GM23338 (cell line): ENCODE measurements around the gene SZT2. TPM values are rescaled to one million over a fixed set of nuclear protein-coding genes. Genes with fewer than 3 reads are reported as not detected.

Experiments
- ATAC-seq: fragments of 200-7000 bp; cut with Tn5 transposase; 3 replicates; pipeline ENCODE4 v1.9.1; 2020
- DNase-seq: peaks from one replicate; pipeline ENCODE4 v3.0.0-alpha.2; 2015; ENCODE audit warnings: low spot score
- H2AFZ ChIP-seq: fragments of 200-600 bp; sonication (generic); 2 replicates; pipeline ENCODE4 v1.8.0; 2016; ENCODE audit warnings: antibody characterized with exemption, mild to moderate bottlenecking, moderate library complexity
- H3F3A ChIP-seq: fragments of 200-600 bp; sonication (generic); replicated peaks from 2 replicates; pipeline ENCODE4 v1.8.0; 2017; ENCODE audit warnings: antibody characterized with exemption, mixed run types, low read depth
- H3K27ac ChIP-seq: fragments of 200-600 bp; sonication (generic); 2 replicates; pipeline ENCODE4 v1.6.1; 2016; ENCODE audit warnings: low read depth
- H3K27me3 ChIP-seq: fragments of 200-600 bp; sonication (generic); 2 replicates; pipeline ENCODE4 v1.8.0; 2016; ENCODE audit warnings: mild to moderate bottlenecking, mixed run types, moderate library complexity; ENCODE audit not compliant: insufficient read depth
- H3K36me3 ChIP-seq: fragments of 200-600 bp; sonication (generic); 2 replicates; pipeline ENCODE4 v1.8.0; 2016; ENCODE audit warnings: mild to moderate bottlenecking; ENCODE audit not compliant: insufficient read depth
- H3K4me1 ChIP-seq: fragments of 200-600 bp; sonication (generic); 2 replicates; pipeline ENCODE4 v1.8.0; 2016; ENCODE audit warnings: mild to moderate bottlenecking, moderate library complexity; ENCODE audit not compliant: insufficient read depth
- H3K4me2 ChIP-seq: fragments of 200-600 bp; sonication (generic); 2 replicates; pipeline ENCODE4 v1.7.1; 2017; ENCODE audit warnings: mixed run types
- H3K4me3 ChIP-seq: fragments of 200-600 bp; sonication (generic); 2 replicates; pipeline ENCODE4 v1.6.1; 2016; ENCODE audit warnings: mixed run types
- H3K79me2 ChIP-seq: fragments of 200-600 bp; sonication (generic); replicated peaks from 2 replicates; pipeline ENCODE4 v1.8.0; 2017; ENCODE audit warnings: mild to moderate bottlenecking; ENCODE audit not compliant: insufficient read depth
- H3K9me2 ChIP-seq: fragments of 200-600 bp; sonication (generic); 2 replicates; pipeline ENCODE4 v1.8.0; 2017; ENCODE audit not compliant: insufficient read depth
- H4K20me1 ChIP-seq: fragments of 200-600 bp; sonication (generic); replicated peaks from 2 replicates; pipeline ENCODE4 v1.8.0; 2017; ENCODE audit warnings: mild to moderate bottlenecking; ENCODE audit not compliant: insufficient read depth
- H3K27ac Mint-ChIP-seq: 2 replicates; pipeline ENCODE4 v1.8.0; 2020; ENCODE audit warnings: inconsistent platforms, mild to moderate bottlenecking, moderate library complexity, mixed read lengths
- H3K27me3 Mint-ChIP-seq: 3 replicates; pipeline ENCODE4 v1.8.0; 2022; ENCODE audit warnings: low read depth, mild to moderate bottlenecking, moderate library complexity, mixed read lengths, inconsistent platforms; ENCODE audit not compliant: insufficient read depth, poor library complexity
- H3K36me3 Mint-ChIP-seq: 3 replicates; pipeline ENCODE4 v1.8.0; 2021; ENCODE audit warnings: low read depth, mild to moderate bottlenecking, inconsistent platforms, moderate library complexity, mixed read lengths
- H3K4me1 Mint-ChIP-seq: 3 replicates; pipeline ENCODE4 v1.8.0; 2020; ENCODE audit warnings: mild to moderate bottlenecking, inconsistent platforms, mixed read lengths
- H3K4me3 Mint-ChIP-seq: 3 replicates; pipeline ENCODE4 v1.8.0; 2021; ENCODE audit warnings: moderate library complexity, mild to moderate bottlenecking, inconsistent platforms, mixed read lengths
- H3K9me3 Mint-ChIP-seq: 3 replicates; pipeline ENCODE4 v1.8.0; 2020; ENCODE audit warnings: moderate library complexity, mild to moderate bottlenecking, inconsistent platforms, mixed read lengths
- CREB1 ChIP-seq: fragments of 250-450 bp; sonication (Bioruptor Pico); IDR thresholded peaks from 2 replicates; pipeline ENCODE4 v1.5.0; 2020; ENCODE audit warnings: low read depth, mild to moderate bottlenecking, moderate library complexity
- ETS1 ChIP-seq: IDR thresholded peaks from 2 replicates; pipeline ENCODE4 v1.6.1; 2016; ENCODE audit warnings: antibody characterized with exemption
- EZH2 ChIP-seq: fragments of 200-600 bp; sonication (generic); IDR thresholded peaks from one replicate; pipeline ENCODE4 v1.8.0; 2017; ENCODE audit warnings: antibody characterized with exemption, mild to moderate bottlenecking, low read depth; ENCODE audit not compliant: unreplicated experiment
- EZH2phosphoT487 ChIP-seq: fragments of 200-600 bp; sonication (generic); IDR thresholded peaks from one replicate; pipeline ENCODE4 v1.8.1; 2018; ENCODE audit warnings: antibody characterized with exemption; ENCODE audit not compliant: unreplicated experiment
- JUNB ChIP-seq: IDR thresholded peaks from one replicate; pipeline ENCODE4 v1.6.1; 2016; ENCODE audit warnings: antibody characterized with exemption; ENCODE audit not compliant: unreplicated experiment
- NANOG ChIP-seq: IDR thresholded peaks from 2 replicates; pipeline ENCODE4 v1.6.1; 2016; ENCODE audit warnings: antibody characterized with exemption, borderline replicate concordance
- POLR2AphosphoS5 ChIP-seq: IDR thresholded peaks from 2 replicates; pipeline ENCODE4 v1.6.1; 2016; ENCODE audit warnings: antibody characterized with exemption, low read depth
- STAT1 ChIP-seq: IDR thresholded peaks from one replicate; pipeline ENCODE4 v1.6.1; 2016; ENCODE audit warnings: antibody characterized with exemption; ENCODE audit not compliant: unreplicated experiment
- ZNF114 ChIP-seq: fragments of 250-450 bp; sonication (Bioruptor Pico); IDR thresholded peaks from 2 replicates; pipeline ENCODE4 v1.5.0; 2020; ENCODE audit warnings: mild to moderate bottlenecking, moderate library complexity
- ZNF331 ChIP-seq: fragments of 250-450 bp; sonication (Bioruptor Pico); IDR thresholded peaks from 2 replicates; pipeline ENCODE4 v1.5.0; 2020; ENCODE audit warnings: low read depth, mild to moderate bottlenecking, moderate library complexity
- polyA plus RNA-seq: library from polyadenylated mRNA; unstranded; fragments of >200 nt; fragmentation: Nextera tagmentation; extraction: Ambion mirVana; gene quantifications from 2 replicates; pipeline ENCODE4 v1.2.1, GENCODE V29; 2016
- total RNA-seq: library from RNA; depleted of rRNA; stranded (reverse); fragments of >200 nt; shearing (Covaris generic); gene quantifications from 2 replicates; pipeline ENCODE4 v1.2.3, GENCODE V29; 2014
- TF ChIP-seq, protein P1 (sequence below), 2 experiments: fragments of 200-600 bp in 1 of 2; sonication (generic) in 1 of 2; conservative IDR thresholded peaks; 2 replicates each; pipeline versions ENCODE4 v1.5.1 to v1.6.1; 2016 to 2017; ENCODE audit warnings: antibody characterized with exemption in 2 of 2, low read depth in 2 of 2, mild to moderate bottlenecking in 2 of 2, moderate library complexity in 1 of 2
- TF ChIP-seq, protein P2 (sequence below): IDR thresholded peaks from one replicate; pipeline ENCODE4 v1.6.1; 2018; ENCODE audit warnings: antibody characterized with exemption; ENCODE audit not compliant: unreplicated experiment
- TF ChIP-seq, protein P3 (sequence below): fragments of 250-450 bp; sonication (Bioruptor Pico); IDR thresholded peaks from 2 replicates; pipeline ENCODE4 v1.5.0; 2020; ENCODE audit warnings: mild to moderate bottlenecking, moderate library complexity

The SZT2 gene
- total and polyA plus RNA-seq, 2 experiments from 2014 or later = 4.1 to 16.1 TPM

DNA sequence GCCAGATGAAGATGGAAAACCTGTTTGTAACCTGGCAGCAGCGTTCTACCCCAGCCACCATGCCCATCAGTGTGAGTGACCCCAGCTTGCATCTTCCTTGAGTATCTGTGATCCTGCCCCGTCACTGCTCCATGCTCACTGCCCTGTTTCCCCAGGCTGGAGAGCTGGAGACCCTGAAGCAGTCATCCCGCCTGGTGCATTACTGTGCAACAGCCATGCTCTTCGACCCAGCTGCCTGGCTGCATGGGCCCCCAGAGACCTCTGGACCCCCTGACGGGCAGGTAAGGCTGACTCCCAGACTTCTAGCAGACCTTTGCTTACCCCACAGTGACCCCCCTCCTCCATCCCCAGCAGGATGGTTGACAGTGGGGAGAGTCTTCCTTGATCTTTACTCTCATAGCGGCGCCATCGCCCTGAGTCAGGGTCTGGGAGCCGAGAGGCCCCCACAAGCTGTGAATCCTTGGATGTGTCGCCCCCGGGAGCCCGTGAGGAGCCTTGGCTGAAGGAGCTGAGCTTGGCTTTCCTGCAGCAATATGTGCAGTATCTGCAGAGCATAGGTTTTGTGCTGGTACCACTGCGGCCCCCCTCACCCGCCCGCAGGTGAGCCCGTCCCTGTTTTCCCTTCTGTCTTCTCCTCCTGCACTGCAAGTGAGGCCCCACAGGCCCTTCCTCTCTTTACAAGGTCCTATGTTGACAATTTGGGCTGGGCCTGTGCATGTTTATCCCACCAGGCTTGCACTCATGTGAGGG is 53.7 kb downstream of the SZT2 start:
- no peak overlapping the region for H3K4me3 Mint-ChIP-seq
- H3K36me3 ChIP-seq = no peaks in the 10 kb centered on the region
- H3K79me2 ChIP-seq = no peaks in the 10 kb centered on the region
- H3K4me2 ChIP-seq = no peak overlapping the region
- H3K27ac ChIP-seq = no peak overlapping the region
- H3K27me3 Mint-ChIP-seq = peaks cover 3% of the 10 kb centered on the region
- H3K27ac Mint-ChIP-seq = no peak overlapping the region
- peaks cover 21% of the 10 kb centered on the region for H3K36me3 Mint-ChIP-seq
- H3K9me3 Mint-ChIP-seq = no peaks in the 10 kb centered on the region
- H4K20me1 ChIP-seq = no peaks in the 10 kb centered on the region
- TF ChIP-seq ZNF331 (no peak), POLR2AphosphoS5 (no peak), JUNB (no peak), EZH2phosphoT487 (no peak), ZNF114 (CRISPR knock-in tag) (no peak), CREB1 (CRISPR knock-in tag) (no peak), STAT1 (no peak), EZH2 (no peak), NANOG (no peak), ETS1 (no peak)
- TF ChIP-seq, protein P1, sequence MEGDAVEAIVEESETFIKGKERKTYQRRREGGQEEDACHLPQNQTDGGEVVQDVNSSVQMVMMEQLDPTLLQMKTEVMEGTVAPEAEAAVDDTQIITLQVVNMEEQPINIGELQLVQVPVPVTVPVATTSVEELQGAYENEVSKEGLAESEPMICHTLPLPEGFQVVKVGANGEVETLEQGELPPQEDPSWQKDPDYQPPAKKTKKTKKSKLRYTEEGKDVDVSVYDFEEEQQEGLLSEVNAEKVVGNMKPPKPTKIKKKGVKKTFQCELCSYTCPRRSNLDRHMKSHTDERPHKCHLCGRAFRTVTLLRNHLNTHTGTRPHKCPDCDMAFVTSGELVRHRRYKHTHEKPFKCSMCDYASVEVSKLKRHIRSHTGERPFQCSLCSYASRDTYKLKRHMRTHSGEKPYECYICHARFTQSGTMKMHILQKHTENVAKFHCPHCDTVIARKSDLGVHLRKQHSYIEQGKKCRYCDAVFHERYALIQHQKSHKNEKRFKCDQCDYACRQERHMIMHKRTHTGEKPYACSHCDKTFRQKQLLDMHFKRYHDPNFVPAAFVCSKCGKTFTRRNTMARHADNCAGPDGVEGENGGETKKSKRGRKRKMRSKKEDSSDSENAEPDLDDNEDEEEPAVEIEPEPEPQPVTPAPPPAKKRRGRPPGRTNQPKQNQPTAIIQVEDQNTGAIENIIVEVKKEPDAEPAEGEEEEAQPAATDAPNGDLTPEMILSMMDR (conservative IDR thresholded peaks at IDR 0.05; ENCODE audit: low read depth in 2 of 2) = no peak
- TF ChIP-seq, protein P2, sequence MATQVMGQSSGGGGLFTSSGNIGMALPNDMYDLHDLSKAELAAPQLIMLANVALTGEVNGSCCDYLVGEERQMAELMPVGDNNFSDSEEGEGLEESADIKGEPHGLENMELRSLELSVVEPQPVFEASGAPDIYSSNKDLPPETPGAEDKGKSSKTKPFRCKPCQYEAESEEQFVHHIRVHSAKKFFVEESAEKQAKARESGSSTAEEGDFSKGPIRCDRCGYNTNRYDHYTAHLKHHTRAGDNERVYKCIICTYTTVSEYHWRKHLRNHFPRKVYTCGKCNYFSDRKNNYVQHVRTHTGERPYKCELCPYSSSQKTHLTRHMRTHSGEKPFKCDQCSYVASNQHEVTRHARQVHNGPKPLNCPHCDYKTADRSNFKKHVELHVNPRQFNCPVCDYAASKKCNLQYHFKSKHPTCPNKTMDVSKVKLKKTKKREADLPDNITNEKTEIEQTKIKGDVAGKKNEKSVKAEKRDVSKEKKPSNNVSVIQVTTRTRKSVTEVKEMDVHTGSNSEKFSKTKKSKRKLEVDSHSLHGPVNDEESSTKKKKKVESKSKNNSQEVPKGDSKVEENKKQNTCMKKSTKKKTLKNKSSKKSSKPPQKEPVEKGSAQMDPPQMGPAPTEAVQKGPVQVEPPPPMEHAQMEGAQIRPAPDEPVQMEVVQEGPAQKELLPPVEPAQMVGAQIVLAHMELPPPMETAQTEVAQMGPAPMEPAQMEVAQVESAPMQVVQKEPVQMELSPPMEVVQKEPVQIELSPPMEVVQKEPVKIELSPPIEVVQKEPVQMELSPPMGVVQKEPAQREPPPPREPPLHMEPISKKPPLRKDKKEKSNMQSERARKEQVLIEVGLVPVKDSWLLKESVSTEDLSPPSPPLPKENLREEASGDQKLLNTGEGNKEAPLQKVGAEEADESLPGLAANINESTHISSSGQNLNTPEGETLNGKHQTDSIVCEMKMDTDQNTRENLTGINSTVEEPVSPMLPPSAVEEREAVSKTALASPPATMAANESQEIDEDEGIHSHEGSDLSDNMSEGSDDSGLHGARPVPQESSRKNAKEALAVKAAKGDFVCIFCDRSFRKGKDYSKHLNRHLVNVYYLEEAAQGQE = no peak
- TF ChIP-seq, protein P3, sequence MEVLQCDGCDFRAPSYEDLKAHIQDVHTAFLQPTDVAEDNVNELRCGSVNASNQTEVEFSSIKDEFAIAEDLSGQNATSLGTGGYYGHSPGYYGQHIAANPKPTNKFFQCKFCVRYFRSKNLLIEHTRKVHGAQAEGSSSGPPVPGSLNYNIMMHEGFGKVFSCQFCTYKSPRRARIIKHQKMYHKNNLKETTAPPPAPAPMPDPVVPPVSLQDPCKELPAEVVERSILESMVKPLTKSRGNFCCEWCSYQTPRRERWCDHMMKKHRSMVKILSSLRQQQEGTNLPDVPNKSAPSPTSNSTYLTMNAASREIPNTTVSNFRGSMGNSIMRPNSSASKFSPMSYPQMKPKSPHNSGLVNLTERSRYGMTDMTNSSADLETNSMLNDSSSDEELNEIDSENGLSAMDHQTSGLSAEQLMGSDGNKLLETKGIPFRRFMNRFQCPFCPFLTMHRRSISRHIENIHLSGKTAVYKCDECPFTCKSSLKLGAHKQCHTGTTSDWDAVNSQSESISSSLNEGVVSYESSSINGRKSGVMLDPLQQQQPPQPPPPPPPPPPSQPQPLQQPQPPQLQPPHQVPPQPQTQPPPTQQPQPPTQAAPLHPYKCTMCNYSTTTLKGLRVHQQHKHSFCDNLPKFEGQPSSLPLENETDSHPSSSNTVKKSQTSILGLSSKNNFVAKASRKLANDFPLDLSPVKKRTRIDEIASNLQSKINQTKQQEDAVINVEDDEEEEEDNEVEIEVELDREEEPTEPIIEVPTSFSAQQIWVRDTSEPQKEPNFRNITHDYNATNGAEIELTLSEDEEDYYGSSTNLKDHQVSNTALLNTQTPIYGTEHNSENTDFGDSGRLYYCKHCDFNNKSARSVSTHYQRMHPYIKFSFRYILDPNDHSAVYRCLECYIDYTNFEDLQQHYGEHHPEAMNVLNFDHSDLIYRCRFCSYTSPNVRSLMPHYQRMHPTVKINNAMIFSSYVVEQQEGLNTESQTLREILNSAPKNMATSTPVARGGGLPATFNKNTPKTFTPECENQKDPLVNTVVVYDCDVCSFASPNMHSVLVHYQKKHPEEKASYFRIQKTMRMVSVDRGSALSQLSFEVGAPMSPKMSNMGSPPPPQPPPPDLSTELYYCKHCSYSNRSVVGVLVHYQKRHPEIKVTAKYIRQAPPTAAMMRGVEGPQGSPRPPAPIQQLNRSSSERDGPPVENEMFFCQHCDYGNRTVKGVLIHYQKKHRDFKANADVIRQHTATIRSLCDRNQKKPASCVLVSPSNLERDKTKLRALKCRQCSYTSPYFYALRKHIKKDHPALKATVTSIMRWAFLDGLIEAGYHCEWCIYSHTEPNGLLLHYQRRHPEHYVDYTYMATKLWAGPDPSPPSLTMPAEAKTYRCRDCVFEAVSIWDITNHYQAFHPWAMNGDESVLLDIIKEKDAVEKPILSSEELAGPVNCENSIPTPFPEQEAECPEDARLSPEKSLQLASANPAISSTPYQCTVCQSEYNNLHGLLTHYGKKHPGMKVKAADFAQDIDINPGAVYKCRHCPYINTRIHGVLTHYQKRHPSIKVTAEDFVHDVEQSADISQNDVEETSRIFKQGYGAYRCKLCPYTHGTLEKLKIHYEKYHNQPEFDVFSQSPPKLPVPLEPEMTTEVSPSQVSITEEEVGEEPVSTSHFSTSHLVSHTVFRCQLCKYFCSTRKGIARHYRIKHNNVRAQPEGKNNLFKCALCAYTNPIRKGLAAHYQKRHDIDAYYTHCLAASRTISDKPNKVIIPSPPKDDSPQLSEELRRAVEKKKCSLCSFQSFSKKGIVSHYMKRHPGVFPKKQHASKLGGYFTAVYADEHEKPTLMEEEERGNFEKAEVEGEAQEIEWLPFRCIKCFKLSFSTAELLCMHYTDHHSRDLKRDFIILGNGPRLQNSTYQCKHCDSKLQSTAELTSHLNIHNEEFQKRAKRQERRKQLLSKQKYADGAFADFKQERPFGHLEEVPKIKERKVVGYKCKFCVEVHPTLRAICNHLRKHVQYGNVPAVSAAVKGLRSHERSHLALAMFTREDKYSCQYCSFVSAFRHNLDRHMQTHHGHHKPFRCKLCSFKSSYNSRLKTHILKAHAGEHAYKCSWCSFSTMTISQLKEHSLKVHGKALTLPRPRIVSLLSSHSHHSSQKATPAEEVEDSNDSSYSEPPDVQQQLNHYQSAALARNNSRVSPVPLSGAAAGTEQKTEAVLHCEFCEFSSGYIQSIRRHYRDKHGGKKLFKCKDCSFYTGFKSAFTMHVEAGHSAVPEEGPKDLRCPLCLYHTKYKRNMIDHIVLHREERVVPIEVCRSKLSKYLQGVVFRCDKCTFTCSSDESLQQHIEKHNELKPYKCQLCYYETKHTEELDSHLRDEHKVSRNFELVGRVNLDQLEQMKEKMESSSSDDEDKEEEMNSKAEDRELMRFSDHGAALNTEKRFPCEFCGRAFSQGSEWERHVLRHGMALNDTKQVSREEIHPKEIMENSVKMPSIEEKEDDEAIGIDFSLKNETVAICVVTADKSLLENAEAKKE = no peak
- H3K4me1 ChIP-seq = no peaks in the 10 kb centered on the region
- H3K4me1 Mint-ChIP-seq = peaks cover 10% of the 10 kb centered on the region; the same call in 2 of the 3 replicates
- no peak overlapping the region for H2AFZ ChIP-seq
- no peaks in the 10 kb centered on the region for H3K27me3 ChIP-seq
- H3K9me2 ChIP-seq = no peaks in the 10 kb centered on the region
- H3F3A ChIP-seq = no peaks in the 10 kb centered on the region
- DNase-seq = no peak
- H3K4me3 ChIP-seq = no peak overlapping the region
- no peak for ATAC-seq
